GM19438 (cell line): Measurements from ENCODE around the gene ZDHHC9.
A peak's percentile ranks its signal among the peaks of the same experiment; 100 is the strongest.

Experiments
- ATAC-seq: cut with Tn5 transposase; IDR thresholded peaks from one replicate; pipeline ENCODE4 v1.9.1; 2021; ENCODE audit warnings: low read depth; ENCODE audit not compliant: unreplicated experiment

ZDHHC9 gene

GRCh38 chrX:129788527-129788926 is 55.2 kb downstream of the ZDHHC9 start:
- ATAC-seq: no peak

- no peak for ATAC-seq
These were observed 56.2 kb downstream of the ZDHHC9 start for GRCh38 chrX:129787336-129788055.

GRCh38 chrX:129786210-129786651 is 57.5 kb downstream of the ZDHHC9 start:
- peak; percentile 78 for ATAC-seq

GRCh38 chrX:129785160-129785947 is 58.3 kb downstream of the ZDHHC9 start:
- ATAC-seq: no peak

- ATAC-seq: no peak
These were observed 59.3 kb downstream of the ZDHHC9 start for GRCh38 chrX:129784371-129784770.

GRCh38 chrX:129783291-129783713 is 60.4 kb downstream of the ZDHHC9 start:
- ATAC-seq: no peak

- no peak for ATAC-seq
These were observed 61.0 kb downstream of the ZDHHC9 start for GRCh38 chrX:129782706-129783105.

GRCh38 chrX:129781680-129782495 is 61.8 kb downstream of the ZDHHC9 start:
- ATAC-seq: no peak

GRCh38 chrX:129781134-129781672 is 62.5 kb downstream of the ZDHHC9 start:
- ATAC-seq: peak; percentile 57

GRCh38 chrX:129780441-129781105 is 63.1 kb downstream of the ZDHHC9 start:
- ATAC-seq: no peak

- peak; percentile 29 for ATAC-seq
These were observed 63.9 kb downstream of the ZDHHC9 start, which contains the start of gene SASH3 for GRCh38 chrX:129779747-129780146. TSS of gene SASH3 (plus strand) at chrX:129779949. CDS start at chrX:129780098, 149 bp downstream.

GRCh38 chrX:129779086-129779672 is 64.5 kb downstream of the ZDHHC9 start:
- ATAC-seq: no peak

- ATAC-seq: peak; percentile 33
These were observed 66.3 kb downstream of the ZDHHC9 start for GRCh38 chrX:129777218-129778030.

GRCh38 chrX:129773649-129774458 is 69.8 kb downstream of the ZDHHC9 start:
- no peak for ATAC-seq

- ATAC-seq: peak; percentile 60
These were observed 70.8 kb downstream of the ZDHHC9 start for GRCh38 chrX:129772796-129773431.

- ATAC-seq: no peak
These were observed 72.3 kb downstream of the ZDHHC9 start for GRCh38 chrX:129771266-129771995.
